Lower leg skin (tissue), 3 donors: ENCODE results near the gene ABI1.

Experiments
- CTCF ChIP-seq, 3 donors: fragments of 450-650 bp; IDR thresholded peaks; one replicate each; pipeline ENCODE4 v1.5.1; 2016; ENCODE audit warnings: antibody characterized with exemption in 3 of 3, mild to moderate bottlenecking in 3 of 3, moderate library complexity in 2 of 3
- POLR2A ChIP-seq, 2 donors: fragments of 450-650 bp; IDR thresholded peaks; one replicate each; pipeline ENCODE4 v1.6.1; 2016 to 2017; ENCODE audit warnings: antibody characterized with exemption in 2 of 2, mild to moderate bottlenecking in 1 of 2, moderate library complexity in 1 of 2

GRCh38 chr10:26841733-26842317, 18.9 kb downstream of the ABI1 start:
- TF ChIP-seq CTCF (IDR thresholded peaks at IDR 0.05) (no peak), POLR2A (IDR thresholded peaks at IDR 0.05) (no peak)
